ENCODE data around the gene GAS7. TPM values are rescaled to one million over a fixed set of nuclear protein-coding genes. Genes with fewer than 3 reads are reported as not detected.

GAS7 gene
- total and polyA plus RNA-seq, 7 donors: 6.5 to 67.6 (median 35.1) TPM

DNA sequence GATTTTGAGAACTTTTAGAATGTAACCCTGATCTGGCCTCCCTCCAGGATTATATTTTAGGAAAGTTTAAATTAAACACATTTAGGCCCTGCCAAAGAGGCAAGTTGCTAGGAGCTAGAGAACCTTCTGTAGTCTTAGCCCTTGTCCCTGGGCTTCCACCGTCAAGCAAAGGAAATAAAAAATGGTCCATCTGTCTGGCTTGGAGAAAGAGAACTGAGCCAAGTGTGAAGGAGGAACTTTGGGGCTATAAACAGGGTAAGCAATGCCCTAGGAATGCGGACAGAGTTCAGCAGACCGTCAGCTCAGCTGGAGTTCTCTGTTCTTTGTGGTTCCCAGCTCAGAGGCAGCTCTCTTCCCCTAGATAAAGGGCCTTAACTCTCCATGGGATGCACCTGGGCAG lies 323.0 kb downstream of the GAS7 start:
- intact Hi-C loops (cut with DNase I): no loop called here
- DNase-seq: no peak

DNA sequence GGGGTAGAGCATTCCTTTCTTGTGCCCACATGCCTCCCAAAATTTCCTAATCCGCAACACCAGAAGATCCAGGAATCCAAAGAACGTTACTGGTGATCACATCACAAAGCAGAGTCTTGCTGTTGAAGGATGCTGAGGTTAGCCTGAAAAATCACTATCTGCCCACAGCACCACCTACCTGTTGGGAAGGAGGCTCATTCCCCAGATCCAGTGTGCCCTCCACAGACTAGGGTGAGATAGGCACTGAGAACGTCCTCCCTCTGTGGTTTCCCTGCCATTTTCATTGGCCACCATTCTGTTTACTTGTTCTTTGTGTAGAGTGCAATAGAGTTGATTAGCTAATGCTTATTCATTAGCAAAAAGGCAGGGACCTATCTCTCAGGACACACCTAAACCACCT lies 323.7 kb downstream of the GAS7 start:
- intact Hi-C loops (cut with DNase I): no loop called here
- Histone ChIP-seq H3K27ac (peak overlapping the region; percentile 28 to 54 (median 48)), H3K4me3 (no peak overlapping the region), H3K4me1 (peaks cover 0 to 16% (median 10%) of the 10 kb centered on the region in 4 donors), H3K27me3 (no peaks in the 10 kb centered on the region), H3K9me3 (no peaks in the 10 kb centered on the region), H3K36me3 (no peaks in the 10 kb centered on the region)
- 76 to 77% methylated on average over 3 of the region's 3 CpGs for WGBS, 2 donors
- TF ChIP-seq POLR2A (IDR thresholded peaks at IDR 0.05) (no peak), EP300 (IDR thresholded peaks at IDR 0.05) (no peak)
- TF ChIP-seq, protein P1, sequence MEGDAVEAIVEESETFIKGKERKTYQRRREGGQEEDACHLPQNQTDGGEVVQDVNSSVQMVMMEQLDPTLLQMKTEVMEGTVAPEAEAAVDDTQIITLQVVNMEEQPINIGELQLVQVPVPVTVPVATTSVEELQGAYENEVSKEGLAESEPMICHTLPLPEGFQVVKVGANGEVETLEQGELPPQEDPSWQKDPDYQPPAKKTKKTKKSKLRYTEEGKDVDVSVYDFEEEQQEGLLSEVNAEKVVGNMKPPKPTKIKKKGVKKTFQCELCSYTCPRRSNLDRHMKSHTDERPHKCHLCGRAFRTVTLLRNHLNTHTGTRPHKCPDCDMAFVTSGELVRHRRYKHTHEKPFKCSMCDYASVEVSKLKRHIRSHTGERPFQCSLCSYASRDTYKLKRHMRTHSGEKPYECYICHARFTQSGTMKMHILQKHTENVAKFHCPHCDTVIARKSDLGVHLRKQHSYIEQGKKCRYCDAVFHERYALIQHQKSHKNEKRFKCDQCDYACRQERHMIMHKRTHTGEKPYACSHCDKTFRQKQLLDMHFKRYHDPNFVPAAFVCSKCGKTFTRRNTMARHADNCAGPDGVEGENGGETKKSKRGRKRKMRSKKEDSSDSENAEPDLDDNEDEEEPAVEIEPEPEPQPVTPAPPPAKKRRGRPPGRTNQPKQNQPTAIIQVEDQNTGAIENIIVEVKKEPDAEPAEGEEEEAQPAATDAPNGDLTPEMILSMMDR (IDR thresholded peaks at IDR 0.05): no peak
- no peak for DNase-seq

More for the DNA sequence above, 323.0 kb downstream of the GAS7 start:
- WGBS, 2 donors: 9 to 19% methylated on average over 3 of the region's 3 CpGs
- H3K9me3 ChIP-seq: no peaks in the 10 kb centered on the region
- no peaks in the 10 kb centered on the region for H3K27me3 ChIP-seq
- no peak overlapping the region for H3K4me3 ChIP-seq
- H3K4me1 ChIP-seq: peaks cover 0 to 16% (median 10%) of the 10 kb centered on the region in 4 donors
- H3K36me3 ChIP-seq: no peaks in the 10 kb centered on the region
- TF ChIP-seq, protein P1 (IDR thresholded peaks at IDR 0.05): no peak
- TF ChIP-seq POLR2AphosphoS5 (IDR thresholded peaks at IDR 0.05): peak in 1 of 4 donors; percentile 28
- H3K27ac ChIP-seq: peak overlapping the region; percentile 28 to 54 (median 48)

- Histone ChIP-seq H3K36me3 (no peaks in the 10 kb centered on the region), H3K4me1 (peaks cover 0 to 16% (median 10%) of the 10 kb centered on the region in 4 donors), H3K27ac (no peak overlapping the region), H3K4me3 (no peak overlapping the region), H3K27me3 (no peaks in the 10 kb centered on the region), H3K9me3 (no peaks in the 10 kb centered on the region)
- WGBS, 2 donors: 73 to 77% methylated on average over 6 of the region's 6 CpGs
- intact Hi-C loops (cut with DNase I): no loop called here
- DNase-seq: no peak
- TF ChIP-seq EP300 (IDR thresholded peaks at IDR 0.05): no peak
- TF ChIP-seq POLR2A (IDR thresholded peaks at IDR 0.05): no peak
- TF ChIP-seq, protein P1 (IDR thresholded peaks at IDR 0.05): no peak
- no peak for TF ChIP-seq POLR2AphosphoS5 (IDR thresholded peaks at IDR 0.05)
These were observed 325.6 kb downstream of the GAS7 start for GRCh38 chr17:9872852-9873251.

GRCh38 chr17:9868552-9868951 lies 329.9 kb downstream of the GAS7 start:
- Histone ChIP-seq H3K27ac (no peak overlapping the region), H3K27me3 (no peaks in the 10 kb centered on the region), H3K4me1 (no peaks in the 10 kb centered on the region), H3K4me3 (no peak overlapping the region), H3K9me3 (no peaks in the 10 kb centered on the region), H3K36me3 (peaks cover 0 to 7% (median 0%) of the 10 kb centered on the region in 4 donors)
- DNase-seq: no peak
- intact Hi-C loops (cut with DNase I): no loop called here
- WGBS, 2 donors: 75 to 77% methylated on average over 3 of the region's 3 CpGs
- TF ChIP-seq, protein P1 (IDR thresholded peaks at IDR 0.05): no peak
- TF ChIP-seq POLR2A (IDR thresholded peaks at IDR 0.05) (no peak), POLR2AphosphoS5 (IDR thresholded peaks at IDR 0.05) (no peak), EP300 (IDR thresholded peaks at IDR 0.05) (no peak)

DNA sequence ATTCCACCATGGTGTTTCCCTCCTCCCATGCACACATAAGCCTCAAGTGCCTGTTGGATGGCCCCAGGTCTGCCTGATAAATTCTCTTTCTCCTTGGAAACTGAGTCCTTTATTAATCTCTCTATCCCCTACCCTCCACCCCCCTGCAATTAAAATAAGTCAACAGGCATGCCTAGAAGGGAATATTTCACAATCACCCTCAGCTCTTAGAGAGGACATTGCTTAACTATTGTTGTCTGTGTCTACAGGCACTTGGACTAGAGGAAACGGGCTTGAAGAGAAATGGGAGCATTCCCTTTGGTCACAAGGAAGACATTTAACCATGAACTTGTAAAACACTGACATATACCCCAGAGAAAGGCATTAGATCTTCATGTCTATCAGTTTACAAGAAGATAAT lies 332.8 kb downstream of the GAS7 start:
- Histone ChIP-seq H3K4me3 (no peak overlapping the region), H3K36me3 (peaks cover 0 to 7% (median 0%) of the 10 kb centered on the region in 4 donors), H3K27me3 (no peaks in the 10 kb centered on the region), H3K27ac (no peak overlapping the region), H3K4me1 (no peaks in the 10 kb centered on the region), H3K9me3 (no peaks in the 10 kb centered on the region)
- intact Hi-C loops (cut with DNase I): no loop called here
- 29 to 52% methylated on average over 1 of the region's 1 CpG for WGBS, 2 donors
- no peak for DNase-seq
- no peak for TF ChIP-seq POLR2AphosphoS5 (IDR thresholded peaks at IDR 0.05)
- TF ChIP-seq, protein P1 (IDR thresholded peaks at IDR 0.05): no peak
- TF ChIP-seq EP300 (IDR thresholded peaks at IDR 0.05): no peak
- no peak for TF ChIP-seq POLR2A (IDR thresholded peaks at IDR 0.05)
